Measurements from ENCODE around the gene UBE4B. TPM values are rescaled to one million over a fixed set of nuclear protein-coding genes. Genes with fewer than 3 reads are reported as not detected.
A peak's percentile ranks its signal among the peaks of the same experiment; 100 is the strongest.

UBE4B gene
- total RNA-seq, 1 donor from 2014 or later, result 74.3 TPM

DNA sequence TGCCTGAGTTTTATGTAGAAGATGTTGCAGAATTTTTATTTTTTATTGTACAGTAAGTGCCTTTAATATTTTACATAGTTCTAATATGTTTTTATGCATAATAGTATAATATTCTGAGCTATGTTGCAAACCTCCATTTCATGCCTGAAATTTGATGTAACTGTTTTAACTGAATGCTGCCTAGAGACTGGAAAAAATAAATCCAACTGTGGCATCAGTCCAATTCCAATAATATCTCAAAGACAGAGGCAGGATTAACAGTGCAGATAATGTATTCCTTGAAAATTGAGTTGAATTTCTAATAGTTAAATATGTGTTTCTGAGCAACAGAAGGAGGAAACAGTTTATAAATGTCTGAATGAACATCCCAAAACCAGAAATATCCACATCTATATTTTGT, 116.5 kb downstream of the UBE4B start:
- no peak for ATAC-seq (ENCODE audit: poor library complexity)
- intact Hi-C loops (cut with DNase I), result no loop called here
- no peak for DNase-seq

- DNase-seq (peak; percentile 57), ATAC-seq (ENCODE audit: poor library complexity) (no peak)
- intact Hi-C loops (cut with DNase I), result no loop called here
Measured at GRCh38 chr1:10152709-10153284, 120.0 kb downstream of the UBE4B start.

GRCh38 chr1:10155087-10155712, 122.4 kb downstream of the UBE4B start:
- intact Hi-C loops (cut with DNase I), result no loop called here
- ATAC-seq (ENCODE audit: poor library complexity), result peak; percentile 92
- DNase-seq, result no peak

GRCh38 chr1:10160173-10160572, 127.4 kb downstream of the UBE4B start:
- ATAC-seq (ENCODE audit: poor library complexity) (no peak), DNase-seq (no peak)
- intact Hi-C loops (cut with DNase I), result no loop called here

DNA sequence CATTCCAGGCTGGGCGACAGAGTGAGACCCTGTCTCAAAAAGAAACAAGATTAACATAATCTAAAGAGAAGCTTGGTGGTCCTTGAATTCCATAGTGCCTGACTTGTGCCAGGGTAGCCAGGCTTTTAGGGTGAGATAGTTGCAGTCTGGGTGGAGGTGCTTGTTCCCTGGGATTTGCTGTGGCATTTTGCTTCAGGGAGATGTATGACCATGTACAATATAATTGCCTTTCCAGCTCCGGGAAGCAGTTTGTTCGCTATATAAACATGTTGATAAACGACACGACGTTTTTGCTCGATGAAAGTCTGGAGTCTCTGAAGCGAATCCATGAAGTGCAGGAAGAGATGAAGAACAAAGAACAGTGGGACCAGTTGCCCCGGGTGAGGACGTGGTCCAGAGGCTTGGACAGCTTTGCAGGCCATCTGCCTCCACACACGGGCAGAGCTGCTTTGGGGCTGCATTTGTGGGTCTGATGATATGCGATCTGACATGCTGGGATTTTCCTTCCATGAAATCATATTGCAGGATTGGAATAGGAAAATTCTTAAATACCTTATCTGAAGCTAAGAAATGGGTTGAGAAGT, 128.2 kb downstream of the UBE4B start:
- intact Hi-C loops (cut with DNase I), result no loop called here
- ATAC-seq (ENCODE audit: poor library complexity), result peak; percentile 30

DNA sequence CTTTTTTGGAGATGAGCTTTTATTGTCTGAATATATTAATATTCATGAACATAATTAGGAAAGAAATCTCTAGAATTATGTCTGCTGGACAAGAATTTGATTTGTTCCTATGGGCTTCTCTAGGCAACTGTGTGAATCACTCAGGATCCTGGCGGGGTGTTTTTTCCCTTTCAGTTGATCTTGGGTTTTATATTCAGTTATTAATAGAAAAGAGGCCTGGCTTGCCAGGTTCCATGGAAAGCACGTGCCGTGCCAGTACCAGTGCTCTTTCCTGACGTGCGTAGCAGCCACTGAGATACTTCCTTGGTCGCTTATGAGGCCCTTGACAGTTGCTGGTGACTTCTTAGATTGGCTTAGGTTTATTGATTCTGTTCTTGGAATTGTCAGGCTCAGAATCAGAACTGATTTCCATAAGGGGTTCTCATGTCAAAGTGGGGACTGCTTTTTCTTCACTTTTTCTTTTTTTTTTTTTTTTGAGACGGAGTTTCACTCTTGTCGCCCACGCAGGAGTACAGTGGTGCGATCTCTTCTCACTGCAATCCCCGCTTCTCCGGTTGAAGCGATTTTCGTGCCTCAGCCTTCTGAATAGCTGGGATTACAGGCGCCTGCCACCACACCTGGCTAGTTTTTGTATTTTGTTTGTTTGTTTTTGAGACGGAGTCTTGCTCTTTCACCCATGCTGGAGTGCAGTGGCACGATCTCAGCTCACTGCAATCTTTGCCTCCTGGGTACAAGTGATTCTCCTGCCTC, 129.0 kb downstream of the UBE4B start:
- intact Hi-C loops (cut with DNase I), result no loop called here
- ATAC-seq (ENCODE audit: poor library complexity) (peak; percentile 89), DNase-seq (peak; percentile 64)

More for the DNA sequence above, 128.2 kb downstream of the UBE4B start:
- no peak for DNase-seq

GRCh38 chr1:10168912-10169514, 136.3 kb downstream of the UBE4B start:
- intact Hi-C loops (cut with DNase I), result no loop called here
- no peak for ATAC-seq (ENCODE audit: poor library complexity)

DNA sequence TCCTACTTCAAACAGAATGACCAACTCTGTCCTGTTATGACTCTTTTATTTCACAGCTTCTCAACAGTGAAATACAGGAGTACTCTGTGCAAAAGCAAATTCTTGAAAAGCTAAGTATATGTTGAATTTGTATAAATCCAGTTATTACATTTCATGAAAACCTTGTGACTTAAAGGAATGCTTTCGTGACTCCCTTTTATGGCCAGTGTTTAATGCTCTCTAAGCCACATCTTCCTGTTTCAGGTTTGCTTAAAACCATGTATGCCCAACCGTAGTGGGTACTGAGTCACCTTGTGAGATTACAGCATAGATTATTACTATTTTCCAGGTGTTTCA, 137.4 kb downstream of the UBE4B start:
- no peak for DNase-seq
- intact Hi-C loops (cut with DNase I), result no loop called here
- no peak for ATAC-seq (ENCODE audit: poor library complexity)

More at GRCh38 chr1:10168912-10169514, 136.3 kb downstream of the UBE4B start:
- DNase-seq, result no peak

GRCh38 chr1:10171105-10171767, 138.5 kb downstream of the UBE4B start:
- ATAC-seq (ENCODE audit: poor library complexity) (no peak), DNase-seq (no peak)
- intact Hi-C loops (cut with DNase I), result no loop called here

DNA sequence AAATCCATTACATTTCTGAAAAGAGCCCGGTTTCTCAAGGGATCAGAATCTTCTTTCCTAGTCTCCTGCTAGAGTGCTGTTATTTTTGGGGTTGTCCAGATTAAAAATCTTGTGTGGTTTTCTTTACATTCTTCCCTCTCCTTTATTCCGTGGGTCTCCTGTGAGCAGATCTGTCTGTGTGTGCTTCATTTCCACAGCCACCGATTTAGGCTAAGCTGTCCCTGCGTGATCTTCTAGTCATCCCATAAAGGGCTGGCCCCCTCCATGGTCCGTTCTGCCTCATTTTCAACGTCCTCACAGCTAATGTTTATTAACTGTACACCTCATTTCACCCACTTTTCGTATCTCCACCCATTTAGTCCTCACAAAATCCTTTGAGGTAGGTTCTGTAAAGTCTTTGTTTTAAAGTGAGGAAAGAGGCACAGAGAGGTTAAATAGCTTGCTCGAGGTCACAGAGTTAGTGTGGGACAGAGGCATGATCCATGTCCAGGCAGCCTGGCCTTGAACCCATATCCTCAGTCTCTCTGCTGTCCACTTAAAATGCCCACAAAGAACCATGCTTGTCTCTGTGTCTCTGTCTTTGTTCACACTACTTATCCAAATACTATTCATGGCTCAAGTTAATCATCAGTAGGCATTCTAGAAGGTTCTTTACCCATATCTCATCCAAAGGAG, 139.4 kb downstream of the UBE4B start:
- no peak for ATAC-seq (ENCODE audit: poor library complexity)
- no peak for DNase-seq
- intact Hi-C loops (cut with DNase I), result no loop called here

DNA sequence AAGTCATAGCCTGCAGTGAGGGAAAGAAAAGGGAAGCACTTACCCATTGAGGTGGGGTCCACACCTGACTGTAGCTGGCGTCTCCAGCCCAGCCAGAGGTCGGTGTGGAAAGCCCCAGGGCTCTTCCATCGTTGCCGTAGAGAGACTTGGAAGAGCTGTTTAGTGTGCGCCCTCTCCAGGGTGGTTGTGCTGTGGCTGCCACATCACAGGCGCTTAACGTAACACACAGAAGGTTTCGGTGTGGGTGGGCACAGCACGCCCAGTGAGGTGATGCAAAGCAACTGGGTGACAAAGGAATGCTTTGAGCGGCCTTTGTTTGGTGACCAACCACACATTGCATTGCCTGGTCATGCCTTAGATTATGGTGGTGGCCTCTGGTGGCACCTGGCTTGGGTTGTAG, 140.8 kb downstream of the UBE4B start:
- intact Hi-C loops (cut with DNase I), result no loop called here
- no peak for ATAC-seq (ENCODE audit: poor library complexity)

DNA sequence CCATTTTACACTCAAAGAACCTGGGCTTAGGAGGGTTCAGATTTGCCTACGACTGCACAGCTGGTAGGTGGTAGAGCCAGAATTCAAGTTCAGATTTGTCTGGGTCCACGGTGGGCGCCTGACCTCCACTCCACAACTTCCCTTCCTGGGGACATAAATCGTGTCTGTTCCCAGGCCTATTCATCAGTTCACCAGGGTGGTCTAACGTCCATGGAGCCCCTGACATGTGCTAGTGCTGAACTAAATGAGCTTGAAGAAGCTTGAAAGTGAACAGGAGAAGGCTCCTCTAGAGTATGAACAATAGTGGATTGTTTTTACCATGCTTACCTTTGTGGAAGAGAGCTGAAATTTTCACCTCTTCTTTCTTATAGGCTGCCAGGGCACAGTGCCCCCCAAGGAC, 145.1 kb downstream of the UBE4B start:
- intact Hi-C loops (cut with DNase I), result no loop called here
- ATAC-seq (ENCODE audit: poor library complexity) (no peak), DNase-seq (no peak)

More for the DNA sequence above, 140.8 kb downstream of the UBE4B start:
- no peak for DNase-seq

- intact Hi-C loops (cut with DNase I), result no loop called here
- DNase-seq (no peak), ATAC-seq (ENCODE audit: poor library complexity) (no peak)
Measured at GRCh38 chr1:10178597-10179405, 146.0 kb downstream of the UBE4B start.

DNA sequence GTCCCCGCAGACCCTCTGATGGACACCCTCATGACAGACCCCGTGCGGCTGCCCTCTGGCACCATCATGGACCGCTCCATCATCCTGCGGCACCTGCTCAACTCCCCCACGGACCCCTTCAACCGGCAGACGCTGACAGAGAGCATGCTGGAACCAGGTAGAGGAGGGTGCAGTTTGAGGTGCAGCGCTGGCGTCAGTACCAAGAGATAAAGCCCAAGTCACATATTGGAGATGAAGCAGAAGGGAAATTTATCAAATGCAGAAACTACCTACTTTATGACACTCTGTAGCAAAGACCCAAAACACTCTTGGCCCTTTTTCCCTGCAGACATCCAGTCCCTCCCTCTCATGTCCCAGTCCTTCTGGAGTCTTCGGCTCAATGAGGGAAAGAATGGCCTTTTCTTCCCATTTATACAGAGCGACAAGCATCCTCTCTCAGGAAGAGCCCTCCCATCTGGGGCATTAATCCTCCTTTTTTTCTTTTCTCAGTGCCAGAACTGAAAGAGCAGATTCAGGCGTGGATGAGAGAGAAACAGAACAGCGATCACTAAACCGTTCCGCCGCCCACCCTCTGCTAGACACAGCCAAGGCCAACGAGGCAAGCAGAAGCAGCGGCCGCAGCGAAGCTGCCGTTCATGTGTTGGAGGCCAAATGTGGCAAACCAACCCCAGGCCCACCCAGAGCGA, 146.8 kb downstream of the UBE4B start:
- DNase-seq, result no peak
- ATAC-seq (ENCODE audit: poor library complexity), result no peak
- intact Hi-C loops (cut with DNase I), result no loop called here

- intact Hi-C loops (cut with DNase I), result no loop called here
- ATAC-seq (ENCODE audit: poor library complexity), result no peak
- no peak for DNase-seq
Measured at GRCh38 chr1:10181154-10181553, 148.4 kb downstream of the UBE4B start.

DNA sequence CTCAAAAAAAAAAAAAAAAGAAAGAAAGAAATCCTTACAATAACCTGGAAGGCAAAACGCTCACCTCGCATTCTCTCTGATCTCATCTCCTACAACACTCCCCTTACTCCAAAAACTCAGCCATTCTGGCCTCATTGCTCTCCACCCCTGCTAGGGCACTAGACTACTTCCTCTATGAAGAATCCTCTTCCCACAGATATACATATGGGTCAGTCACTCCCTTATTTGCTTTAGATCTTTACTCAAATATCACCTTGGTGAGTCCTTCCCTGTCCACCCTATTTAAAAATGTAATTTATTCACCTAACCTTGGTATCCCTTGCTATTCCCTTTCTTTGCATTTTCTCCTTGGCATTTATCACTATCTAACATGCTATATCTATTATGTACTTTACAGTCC, 153.0 kb downstream of the UBE4B start:
- DNase-seq (no peak), ATAC-seq (ENCODE audit: poor library complexity) (no peak)
- intact Hi-C loops (cut with DNase I), result no loop called here

GRCh38 chr1:10186331-10187025, 153.7 kb downstream of the UBE4B start:
- ATAC-seq (ENCODE audit: poor library complexity) (no peak), DNase-seq (no peak)
- intact Hi-C loops (cut with DNase I), result no loop called here

Measured in Right ventricle myocardium superior (tissue), 1 donor.